Measurements from ENCODE around the gene XXYLT1.

GRCh38 chr3:195040094-195040493 lies 230.9 kb downstream of the XXYLT1 start:
- TF ChIP-seq, protein P1, sequence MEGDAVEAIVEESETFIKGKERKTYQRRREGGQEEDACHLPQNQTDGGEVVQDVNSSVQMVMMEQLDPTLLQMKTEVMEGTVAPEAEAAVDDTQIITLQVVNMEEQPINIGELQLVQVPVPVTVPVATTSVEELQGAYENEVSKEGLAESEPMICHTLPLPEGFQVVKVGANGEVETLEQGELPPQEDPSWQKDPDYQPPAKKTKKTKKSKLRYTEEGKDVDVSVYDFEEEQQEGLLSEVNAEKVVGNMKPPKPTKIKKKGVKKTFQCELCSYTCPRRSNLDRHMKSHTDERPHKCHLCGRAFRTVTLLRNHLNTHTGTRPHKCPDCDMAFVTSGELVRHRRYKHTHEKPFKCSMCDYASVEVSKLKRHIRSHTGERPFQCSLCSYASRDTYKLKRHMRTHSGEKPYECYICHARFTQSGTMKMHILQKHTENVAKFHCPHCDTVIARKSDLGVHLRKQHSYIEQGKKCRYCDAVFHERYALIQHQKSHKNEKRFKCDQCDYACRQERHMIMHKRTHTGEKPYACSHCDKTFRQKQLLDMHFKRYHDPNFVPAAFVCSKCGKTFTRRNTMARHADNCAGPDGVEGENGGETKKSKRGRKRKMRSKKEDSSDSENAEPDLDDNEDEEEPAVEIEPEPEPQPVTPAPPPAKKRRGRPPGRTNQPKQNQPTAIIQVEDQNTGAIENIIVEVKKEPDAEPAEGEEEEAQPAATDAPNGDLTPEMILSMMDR (IDR thresholded peaks at IDR 0.05) = no peak
- TF ChIP-seq E2F5 (CRISPR knock-in tag; IDR thresholded peaks at IDR 0.05) (no peak), ZSCAN18 (CRISPR knock-in tag; IDR thresholded peaks at IDR 0.05) (no peak), EMX1 (CRISPR knock-in tag; IDR thresholded peaks at IDR 0.05) (no peak), ZNF138 (CRISPR knock-in tag; conservative IDR thresholded peaks at IDR 0.05) (no peak), ZBTB43 (CRISPR knock-in tag; IDR thresholded peaks at IDR 0.05) (no peak), ESRRA (CRISPR knock-in tag; IDR thresholded peaks at IDR 0.05; ENCODE audit: borderline replicate concordance) (no peak), ZNF121 (CRISPR knock-in tag; IDR thresholded peaks at IDR 0.05) (no peak), E2F1 (CRISPR knock-in tag; IDR thresholded peaks at IDR 0.05) (no peak), ETV6 (CRISPR knock-in tag; IDR thresholded peaks at IDR 0.05) (no peak), NR1H2 (CRISPR knock-in tag; IDR thresholded peaks at IDR 0.05) (no peak), FOXJ3 (CRISPR knock-in tag; IDR thresholded peaks at IDR 0.05; ENCODE audit: borderline replicate concordance) (no peak)
- TF ChIP-seq, protein P2, sequence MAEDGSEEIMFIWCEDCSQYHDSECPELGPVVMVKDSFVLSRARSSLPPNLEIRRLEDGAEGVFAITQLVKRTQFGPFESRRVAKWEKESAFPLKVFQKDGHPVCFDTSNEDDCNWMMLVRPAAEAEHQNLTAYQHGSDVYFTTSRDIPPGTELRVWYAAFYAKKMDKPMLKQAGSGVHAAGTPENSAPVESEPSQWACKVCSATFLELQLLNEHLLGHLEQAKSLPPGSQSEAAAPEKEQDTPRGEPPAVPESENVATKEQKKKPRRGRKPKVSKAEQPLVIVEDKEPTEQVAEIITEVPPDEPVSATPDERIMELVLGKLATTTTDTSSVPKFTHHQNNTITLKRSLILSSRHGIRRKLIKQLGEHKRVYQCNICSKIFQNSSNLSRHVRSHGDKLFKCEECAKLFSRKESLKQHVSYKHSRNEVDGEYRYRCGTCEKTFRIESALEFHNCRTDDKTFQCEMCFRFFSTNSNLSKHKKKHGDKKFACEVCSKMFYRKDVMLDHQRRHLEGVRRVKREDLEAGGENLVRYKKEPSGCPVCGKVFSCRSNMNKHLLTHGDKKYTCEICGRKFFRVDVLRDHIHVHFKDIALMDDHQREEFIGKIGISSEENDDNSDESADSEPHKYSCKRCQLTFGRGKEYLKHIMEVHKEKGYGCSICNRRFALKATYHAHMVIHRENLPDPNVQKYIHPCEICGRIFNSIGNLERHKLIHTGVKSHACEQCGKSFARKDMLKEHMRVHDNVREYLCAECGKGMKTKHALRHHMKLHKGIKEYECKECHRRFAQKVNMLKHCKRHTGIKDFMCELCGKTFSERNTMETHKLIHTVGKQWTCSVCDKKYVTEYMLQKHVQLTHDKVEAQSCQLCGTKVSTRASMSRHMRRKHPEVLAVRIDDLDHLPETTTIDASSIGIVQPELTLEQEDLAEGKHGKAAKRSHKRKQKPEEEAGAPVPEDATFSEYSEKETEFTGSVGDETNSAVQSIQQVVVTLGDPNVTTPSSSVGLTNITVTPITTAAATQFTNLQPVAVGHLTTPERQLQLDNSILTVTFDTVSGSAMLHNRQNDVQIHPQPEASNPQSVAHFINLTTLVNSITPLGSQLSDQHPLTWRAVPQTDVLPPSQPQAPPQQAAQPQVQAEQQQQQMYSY (CRISPR knock-in tag; IDR thresholded peaks at IDR 0.05) = no peak

Data from WTC11 (cell line).